Fibroblast of gingiva (primary cell): ENCODE results near the gene PKD1.

Source experiments
- DNase-seq: peaks from one replicate; pipeline ENCODE4 v3.0.0-alpha.2; 2011; ENCODE audit warnings: low read depth

PKD1 gene

DNA sequence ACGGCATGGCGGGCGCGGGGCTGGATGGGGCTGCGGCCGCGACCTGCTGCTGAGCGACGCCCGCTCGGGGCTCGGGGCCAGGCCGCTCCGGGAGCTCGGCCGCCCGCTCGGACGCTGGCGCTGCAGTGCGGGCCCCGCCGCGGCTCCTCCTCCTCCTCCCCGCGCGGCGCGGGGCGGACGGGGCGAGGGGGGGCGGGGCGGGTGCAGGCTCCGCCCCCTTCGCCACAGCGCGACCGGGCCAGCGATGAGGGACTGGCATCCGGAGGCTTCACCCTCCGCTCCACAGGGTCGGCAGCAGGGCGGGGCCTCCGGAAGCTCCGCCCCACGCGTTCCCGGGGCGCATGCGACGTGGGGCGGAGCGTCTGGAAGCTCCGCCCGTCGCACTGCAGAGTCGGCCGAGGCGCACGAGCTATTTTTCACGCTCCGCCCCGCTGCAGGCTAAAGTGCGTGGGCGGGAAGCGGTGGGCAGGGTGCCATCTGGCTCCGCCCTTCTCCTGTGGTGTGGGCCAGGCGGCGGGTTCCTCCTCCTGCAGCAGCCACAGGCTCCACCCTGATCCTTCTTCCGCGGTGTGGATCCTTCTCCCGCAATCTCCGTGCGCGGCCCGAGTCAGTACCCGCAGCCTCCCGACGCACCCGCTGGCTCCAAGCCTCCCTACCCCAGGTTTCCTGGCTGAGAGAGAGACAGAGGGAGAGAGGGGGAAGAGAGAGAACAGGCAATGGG, at the start of gene PKD1:
Gene PKD1 (minus strand): TSS at position 129 of the 721 bp plus-strand sequence. CDS start 209 bp downstream, outside the sequence.
- DNase-seq, result peak; percentile 93

DNA sequence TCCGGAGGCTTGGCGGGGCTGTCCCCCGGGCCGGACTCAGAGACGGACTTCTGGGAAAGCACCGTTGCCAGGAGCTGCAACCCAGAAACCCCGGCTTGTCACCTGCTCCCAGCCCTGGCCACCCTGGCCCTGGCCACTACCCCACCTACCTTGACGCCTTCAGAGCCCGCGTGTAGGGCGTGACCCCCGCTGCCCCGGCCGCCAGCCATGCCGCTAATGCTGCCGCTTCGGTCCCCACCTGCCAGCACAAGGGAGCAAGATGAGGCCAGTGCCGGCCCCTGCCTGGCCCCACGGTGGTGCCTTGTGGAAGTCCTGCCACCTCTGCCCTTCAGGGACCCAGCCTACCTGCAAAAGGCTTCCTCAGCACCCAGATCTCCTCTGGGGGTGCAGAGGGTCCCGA, 49.3 kb upstream of the PKD1 start:
- DNase-seq, result no peak

DNA sequence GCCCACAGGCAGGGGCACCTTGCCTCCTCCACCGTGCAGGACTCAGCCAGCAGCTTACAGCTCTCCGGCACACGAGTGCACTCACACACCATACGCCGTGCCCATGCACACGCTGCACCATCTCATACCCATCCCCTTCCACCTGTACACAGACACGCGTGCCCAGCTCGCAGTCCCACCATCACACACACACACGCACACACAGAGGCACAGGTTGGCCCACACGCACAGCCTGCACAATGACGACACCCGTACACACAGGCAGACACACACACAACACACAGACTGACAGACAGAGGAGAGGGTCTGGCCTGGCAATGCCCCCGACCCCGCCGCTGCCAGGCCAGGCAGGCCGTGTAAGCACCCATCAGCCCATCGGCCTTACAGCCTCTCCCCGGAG, 48.6 kb upstream of the PKD1 start:
- DNase-seq, result no peak

DNA sequence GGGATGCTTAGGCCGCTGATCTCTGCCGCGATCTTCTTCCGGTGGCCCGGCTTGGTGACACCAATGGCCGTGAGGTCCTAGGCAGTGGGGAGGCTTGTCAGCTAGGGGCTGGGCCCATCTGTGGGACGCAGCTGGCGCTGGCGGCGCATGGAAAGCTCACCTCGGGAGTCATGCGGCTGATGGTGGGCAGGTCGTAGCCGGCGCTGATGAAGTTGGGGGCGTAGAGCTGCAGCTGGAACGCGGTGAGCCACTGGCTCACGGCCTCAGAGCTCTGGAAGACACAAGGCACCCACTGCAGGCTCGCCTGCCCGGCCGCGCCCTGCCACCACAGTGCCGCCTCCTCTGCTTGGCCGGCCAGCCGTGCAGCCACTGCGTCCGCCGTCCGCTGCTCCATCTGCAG, 48.0 kb upstream of the PKD1 start:
- DNase-seq, result no peak

DNA sequence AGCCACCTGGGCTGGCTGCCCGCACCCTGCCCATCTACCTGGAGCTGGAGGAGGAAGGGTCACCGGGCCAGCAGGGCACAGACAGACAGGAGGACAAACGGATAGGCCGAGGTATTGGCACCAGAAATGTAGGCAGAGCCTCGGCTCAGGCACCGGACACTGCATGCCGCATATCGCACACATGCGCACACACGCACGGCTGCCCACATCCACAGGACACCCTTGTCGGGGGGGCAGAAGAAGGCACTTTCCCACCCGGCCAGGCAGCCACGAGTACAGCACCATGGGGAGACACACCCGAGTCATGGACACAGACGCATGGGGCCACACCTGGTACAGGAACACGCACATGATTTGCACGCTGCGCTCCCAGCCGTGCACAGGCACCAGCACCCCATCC, 46.3 kb upstream of the PKD1 start:
- DNase-seq, result no peak

DNA sequence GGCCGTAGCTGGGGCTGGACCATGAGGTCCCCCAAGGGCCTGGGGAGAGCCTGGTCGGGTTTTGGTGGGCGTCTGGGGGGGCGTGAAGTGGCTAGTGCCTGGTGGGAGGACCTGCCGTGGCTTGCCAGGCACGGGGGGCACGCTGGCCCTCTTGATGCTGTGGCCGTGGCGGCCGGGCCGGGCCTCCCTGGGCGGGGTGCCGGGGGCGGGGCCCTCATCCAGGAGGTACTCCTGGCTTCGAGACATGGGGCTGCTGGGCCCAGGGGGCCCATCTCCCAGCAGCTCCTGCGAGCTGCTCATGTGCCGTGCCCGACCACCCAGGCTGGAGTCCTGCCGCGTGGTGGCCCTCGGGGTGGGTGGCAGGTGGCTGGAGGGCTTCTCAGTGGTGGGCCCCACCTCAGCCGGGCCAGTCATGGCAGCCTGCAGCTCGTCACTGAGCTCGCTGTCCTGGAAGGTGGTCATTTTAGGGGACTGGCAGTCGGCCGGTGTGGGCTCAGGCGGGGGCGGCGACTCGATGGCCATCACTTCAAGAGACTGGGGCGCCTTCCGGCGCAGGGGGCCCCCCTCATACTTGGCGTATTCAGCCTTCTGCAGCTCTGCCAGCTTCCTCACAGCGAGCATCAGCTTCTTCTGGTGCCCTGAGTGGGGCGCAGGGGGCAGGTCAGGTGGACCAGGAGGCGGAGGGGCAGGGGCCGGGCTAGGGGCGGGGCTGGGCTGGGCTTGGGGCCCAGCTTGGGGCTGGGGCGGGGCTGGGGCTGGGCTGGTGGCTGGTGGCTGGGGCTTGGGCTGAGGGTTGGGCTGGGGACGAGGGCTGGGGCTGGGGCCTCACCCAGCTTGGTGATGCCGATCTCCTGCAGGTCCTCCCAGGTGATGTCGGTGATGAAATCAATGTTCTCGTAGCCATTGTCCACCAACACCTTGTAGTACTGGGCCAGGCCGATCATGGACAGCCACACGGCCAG, 45.5 kb upstream of the PKD1 start:
- DNase-seq, result no peak

DNA sequence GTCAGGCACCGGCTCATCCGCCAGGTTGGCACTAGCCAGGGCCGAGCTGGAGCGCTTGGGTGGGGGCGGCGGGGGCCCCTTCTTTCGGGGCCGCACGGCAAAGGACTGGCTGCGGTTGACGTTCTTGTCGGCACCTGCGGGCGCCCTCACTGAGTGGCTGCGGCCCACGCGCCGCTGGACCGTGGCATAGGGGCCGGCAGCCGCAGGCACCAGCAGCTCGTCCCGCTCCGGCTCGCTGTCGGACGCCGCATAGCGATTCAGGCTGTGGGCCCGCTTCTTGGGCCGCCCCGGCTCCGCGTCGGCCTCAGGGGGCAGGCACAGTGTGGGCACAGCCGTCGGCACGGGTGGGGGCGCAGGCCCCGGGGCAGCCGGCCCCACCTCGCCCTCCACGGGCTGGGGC, 44.8 kb upstream of the PKD1 start:
- no peak for DNase-seq

DNA sequence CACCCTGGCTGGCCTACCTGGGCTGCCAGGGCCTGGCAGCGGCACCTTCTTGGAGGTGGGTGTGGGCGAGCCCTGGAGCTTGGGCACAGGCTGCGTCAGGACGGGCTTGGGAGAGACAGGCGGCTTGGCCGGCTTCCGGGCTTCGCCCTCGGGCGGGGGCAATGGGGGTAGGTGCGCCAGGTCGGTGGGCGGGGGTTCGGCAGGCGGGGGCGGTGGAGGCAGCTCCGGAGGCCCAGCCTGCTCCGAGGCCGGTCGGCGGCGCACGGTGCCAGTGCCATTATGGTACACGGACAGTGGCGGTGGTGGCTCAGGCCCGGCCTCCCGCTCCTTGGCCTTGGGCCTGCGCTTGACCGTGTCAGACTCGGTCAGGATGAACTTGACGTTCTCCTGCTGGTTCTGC, 43.9 kb upstream of the PKD1 start:
- DNase-seq, result no peak

DNA sequence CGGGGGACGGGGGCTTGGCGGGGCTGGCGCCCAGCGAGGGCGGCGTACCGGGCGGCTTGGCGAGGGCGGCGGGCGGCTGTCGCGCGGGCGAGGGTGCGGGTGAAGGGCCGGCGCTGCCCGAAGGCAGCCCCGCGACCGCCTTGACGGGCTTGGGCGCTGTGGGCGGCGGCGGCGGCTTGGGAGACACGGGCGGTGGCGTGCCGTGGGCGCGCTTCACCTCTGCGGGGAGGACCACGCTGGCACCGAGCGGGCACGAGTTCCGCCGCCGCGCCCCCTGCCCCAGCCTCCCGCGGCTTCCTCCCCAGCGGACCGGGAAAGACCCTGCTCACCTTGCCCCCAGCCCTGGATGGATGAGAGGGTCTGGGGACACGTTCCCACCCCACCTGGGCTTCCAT, 43.4 kb upstream of the PKD1 start:
- DNase-seq, result no peak

DNA sequence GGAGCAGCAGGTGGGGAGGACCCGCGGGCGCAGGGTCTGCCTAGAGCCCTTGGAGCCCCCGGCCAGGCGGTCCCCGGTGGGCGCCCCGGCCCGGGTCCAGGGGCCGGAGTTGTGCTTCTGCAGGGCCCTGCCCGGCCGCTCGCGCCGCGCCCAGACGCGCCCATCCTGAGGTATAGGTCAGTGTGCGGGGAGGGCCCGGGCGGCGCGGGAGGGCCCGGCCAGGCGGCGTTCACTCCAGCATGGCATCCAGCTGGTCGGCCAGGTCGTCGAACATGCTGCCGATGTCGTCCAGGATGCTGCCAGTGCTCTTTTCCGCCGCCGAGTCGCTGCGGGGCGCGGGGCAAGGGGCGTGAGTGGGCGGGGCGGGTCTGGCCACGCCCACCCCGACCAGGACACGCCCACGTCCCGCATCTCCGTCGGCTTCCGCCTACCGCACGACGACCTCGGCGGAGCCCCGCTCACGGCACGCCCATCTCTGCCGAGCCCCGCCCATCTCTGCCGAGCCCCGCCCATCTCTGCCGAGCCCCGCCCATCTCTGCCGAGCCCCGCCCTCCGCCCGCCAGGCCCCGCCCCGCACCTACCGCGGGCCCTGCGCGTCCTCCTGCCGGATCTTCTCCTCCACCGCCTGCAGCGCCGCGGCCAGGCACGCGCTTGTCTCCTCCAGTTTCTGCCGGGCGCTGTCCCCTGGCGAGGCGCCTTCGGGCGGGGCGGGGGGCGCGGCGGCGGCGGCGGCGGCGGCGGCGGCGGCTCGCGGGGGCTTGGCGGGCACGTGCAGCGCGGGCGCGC, 42.8 kb upstream of the PKD1 start:
- DNase-seq, result no peak

DNA sequence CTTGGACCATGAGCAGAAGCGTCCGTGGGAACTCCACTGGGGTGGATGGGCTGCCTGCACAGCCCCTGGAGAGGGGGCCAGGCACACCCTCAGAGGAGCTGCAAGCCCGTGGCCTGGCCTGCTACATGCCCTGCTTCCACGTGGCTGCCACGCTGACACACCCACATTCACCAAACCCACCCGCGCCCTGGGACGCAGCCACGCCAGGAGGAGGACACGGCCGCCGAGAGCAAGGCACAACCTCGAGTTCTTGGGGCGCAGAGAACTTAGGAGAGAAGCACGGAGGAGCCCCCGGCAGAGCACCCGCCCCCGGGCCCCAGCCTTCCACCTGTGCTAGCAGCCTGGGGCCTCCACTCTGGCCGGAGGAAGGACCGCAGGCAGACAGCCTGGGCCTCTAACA, 41.9 kb upstream of the PKD1 start:
- DNase-seq, result no peak

DNA sequence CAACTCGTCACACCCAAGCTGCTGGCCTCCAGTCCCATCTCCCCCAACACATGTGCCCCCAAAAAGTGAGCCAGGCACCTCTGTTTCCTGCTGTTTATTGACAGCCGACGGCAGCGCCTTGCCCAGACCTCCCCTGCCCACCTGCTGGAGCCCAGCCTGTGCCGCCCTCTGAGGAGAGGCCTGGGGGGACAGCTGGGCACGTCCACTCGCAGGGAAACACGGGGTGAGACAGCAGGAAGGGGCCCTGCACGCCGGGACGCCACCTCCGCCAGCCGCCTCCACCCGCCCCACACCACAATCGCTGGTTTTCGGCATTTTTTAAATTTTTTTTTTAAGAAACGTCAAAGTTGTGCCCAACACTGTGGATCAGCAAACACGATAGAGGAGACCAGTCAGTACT, 41.4 kb upstream of the PKD1 start:
- DNase-seq, result no peak

DNA sequence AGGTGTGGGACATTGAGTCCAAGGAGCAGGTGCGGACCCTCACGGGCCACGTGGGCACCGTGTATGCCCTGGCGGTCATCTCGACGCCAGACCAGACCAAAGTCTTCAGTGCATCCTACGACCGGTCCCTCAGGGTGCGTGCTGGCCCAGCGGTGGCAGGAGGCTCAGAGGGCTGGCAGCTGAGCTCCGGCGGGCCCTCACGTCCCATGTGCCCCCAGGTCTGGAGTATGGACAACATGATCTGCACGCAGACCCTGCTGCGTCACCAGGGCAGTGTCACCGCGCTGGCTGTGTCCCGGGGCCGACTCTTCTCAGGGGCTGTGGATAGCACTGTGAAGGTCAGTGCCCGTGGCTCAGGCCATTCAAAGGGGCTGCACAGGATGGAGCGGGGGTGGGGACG, 40.3 kb upstream of the PKD1 start:
- DNase-seq, result no peak

DNA sequence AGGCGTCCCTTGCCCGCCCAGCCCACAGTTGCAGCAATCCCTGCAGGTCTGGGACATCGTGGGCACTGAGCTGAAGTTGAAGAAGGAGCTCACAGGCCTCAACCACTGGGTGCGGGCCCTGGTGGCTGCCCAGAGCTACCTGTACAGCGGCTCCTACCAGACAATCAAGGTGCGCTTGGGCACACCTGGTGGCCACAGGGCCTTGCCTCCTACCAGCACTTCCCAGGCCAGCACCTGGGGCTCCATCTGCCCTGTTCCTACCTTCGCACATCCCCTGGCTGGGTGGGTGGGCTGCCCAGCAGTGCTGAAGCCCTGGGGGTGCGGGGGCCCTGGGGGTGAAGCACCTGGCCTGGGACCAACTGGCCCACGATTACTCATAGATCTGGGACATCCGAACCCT, 39.8 kb upstream of the PKD1 start:
- DNase-seq, result no peak

DNA sequence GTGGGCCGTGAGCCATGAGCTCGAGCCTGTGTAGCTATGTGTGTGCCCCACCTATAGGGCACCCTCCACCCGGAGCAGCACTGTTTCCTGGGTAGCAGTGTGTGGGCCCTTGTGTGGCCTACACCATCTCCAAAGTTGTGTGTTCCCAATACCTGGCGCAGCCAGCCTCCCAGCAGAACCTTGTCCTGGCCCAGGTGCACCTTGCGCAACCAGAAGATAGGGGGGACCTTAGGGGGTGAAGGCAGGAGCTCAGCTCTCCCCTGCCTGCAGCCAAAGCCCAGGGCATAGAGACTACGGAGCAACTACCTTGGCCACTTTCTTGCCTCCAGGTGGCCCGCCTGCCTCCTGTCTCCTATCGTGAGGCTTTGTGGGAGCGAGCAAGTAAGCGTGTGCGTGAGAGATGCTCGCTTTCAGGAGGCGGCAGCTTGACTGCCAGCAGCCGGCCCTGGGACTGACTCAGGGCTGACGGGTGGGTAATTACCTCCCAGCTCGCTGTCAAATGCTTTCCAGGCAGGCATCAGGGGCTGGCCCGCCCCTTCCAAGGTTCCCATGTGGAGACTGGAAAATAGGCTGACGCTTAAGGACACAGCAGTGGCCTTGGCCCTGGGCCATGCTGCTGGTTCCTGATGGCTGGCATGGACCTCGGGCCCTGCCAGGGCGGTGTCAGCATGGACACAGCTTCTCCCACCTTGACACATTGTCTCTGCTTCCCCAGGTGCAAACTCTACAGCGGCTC, 38.9 kb upstream of the PKD1 start:
- DNase-seq, result no peak

DNA sequence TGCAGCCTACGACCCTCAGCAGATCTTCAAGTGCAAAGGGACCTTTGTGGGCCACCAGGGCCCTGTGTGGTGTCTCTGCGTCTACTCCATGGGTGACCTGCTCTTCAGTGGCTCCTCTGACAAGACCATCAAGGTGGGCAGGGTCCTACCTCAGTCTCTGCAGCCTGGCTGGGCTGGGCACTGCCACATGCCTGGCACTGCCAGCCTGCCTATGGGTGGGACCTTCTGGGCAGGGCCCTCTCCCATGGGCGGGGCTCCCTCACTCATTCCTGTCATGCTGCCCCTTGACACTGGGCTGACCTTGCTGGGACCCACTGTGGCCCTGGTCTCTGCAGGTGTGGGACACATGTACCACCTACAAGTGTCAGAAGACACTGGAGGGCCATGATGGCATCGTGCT, 38.2 kb upstream of the PKD1 start:
- DNase-seq, result no peak

DNA sequence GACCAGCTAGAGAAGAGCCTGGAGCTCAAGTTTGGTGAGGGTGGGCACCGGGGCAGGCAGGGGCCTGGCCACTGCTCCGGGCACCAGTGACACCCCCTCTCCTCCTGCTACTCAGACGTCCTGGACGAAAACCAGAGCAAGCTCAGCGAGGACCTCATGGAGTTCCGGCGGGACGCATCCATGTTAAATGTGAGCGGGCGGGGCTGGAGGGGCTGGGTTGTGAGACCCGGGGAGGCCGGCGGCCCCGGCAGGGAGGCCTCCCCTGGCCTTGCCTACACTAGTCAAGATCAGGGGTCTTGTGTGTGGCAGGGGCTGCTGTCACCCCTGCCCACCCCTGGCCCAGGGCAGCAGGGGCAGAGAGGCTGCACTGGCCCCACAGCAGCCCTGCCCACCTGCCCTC, 37.7 kb upstream of the PKD1 start:
- DNase-seq, result no peak

DNA sequence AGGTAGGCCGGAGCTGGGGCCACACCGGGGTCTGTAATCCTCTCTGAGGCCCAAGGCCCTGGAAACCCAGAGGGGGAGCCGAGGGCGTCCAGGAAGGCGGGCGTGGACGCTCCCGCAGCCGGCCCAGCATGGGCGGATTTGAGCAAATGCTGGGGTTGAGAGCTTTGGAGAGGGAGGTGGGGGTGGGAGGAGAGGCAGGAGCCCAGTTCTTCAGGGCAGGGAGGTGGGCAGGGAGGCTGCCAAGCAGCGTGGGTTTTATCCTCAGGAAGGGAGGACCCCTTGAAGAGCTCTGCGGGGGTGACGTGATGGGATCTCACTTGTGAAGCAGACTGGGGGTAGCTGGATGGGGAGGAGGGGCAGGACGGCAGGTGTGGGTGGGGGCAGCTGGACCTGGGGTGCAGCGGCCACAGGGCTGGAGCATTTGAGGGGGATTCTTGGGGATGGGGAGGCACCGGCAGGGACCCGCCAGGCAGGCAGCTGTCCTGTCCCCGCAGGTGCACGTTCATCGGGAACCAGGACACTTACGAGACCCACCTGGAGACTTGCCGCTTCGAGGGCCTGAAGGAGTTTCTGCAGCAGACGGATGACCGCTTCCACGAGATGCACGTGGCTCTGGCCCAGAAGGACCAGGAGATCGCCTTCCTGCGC, 37.1 kb upstream of the PKD1 start:
- DNase-seq, result no peak

DNA sequence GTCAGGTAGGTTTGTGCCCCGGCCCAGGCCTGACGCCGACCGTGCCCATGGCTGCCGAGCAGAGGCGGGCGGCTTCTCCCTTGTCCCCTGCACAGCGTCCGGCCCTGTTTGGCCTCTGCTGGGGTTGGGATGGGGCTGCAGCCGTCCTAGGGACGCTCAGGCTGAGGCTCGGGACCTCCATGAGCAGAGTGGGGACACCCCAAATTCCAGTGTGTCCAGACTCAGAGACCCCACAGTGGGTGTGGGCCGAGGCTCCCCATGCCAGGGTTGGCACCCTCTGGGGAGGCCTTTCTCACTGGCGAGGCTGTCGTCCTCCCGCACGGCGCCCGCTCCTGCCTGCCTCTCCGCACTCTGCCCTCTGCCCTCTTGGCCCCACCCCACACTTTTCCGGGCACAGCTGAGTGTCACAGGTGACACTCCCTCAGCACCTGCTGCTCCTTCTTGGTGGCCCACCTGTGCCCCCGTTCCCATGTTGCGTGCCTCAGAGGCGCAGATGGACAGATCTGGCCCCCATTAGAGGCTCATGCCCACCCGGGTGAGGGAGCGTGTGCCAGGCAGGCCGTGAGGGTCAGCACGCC, 36.0 kb upstream of the PKD1 start:
- no peak for DNase-seq

DNA sequence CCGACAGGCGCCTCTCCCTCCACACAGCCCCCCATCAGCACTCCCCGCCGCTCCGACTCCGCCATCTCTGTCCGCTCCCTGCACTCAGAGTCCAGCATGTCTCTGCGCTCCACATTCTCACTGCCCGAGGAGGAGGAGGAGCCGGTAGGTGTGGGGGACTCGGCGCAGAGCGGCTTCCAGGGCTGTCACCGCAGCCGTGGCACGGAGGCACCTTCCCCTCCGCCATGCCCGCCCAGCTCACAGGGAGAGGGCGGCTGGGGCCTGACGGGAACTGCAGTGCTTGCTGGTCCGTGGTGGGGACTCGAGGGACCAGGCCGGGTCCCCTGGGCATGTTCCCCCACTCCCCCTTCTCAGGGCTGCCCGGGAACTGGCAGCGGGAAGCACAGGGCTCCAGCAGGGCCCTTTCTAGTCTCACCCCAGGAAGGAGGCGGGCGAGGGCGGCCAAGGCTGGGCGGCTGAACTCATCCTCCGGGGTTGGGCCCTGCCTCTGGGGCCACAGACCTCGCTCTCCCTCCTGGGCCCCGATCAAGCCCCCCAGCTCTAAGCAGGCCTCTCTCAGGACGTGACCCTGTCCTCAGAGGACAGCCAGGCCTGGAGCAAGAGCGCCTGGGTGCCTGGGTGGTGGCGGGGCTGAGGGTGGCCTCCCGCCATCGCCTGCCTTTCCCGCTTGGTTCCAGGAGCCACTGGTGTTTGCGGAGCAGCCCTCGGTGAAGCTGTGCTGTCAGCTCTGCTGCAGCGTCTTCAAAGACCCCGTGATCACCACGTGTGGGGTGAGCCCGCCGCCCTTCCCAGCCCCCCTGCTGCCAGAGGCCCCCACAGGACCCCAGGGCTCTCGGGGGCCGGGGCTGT, 35.1 kb upstream of the PKD1 start:
- no peak for DNase-seq
